Endodermal cell (in vitro differentiated cells): ENCODE data around the gene CPTP. TPM values are rescaled to one million over a fixed set of nuclear protein-coding genes. Genes with fewer than 3 reads are reported as not detected.

Experiments
- DNase-seq: peaks from one replicate; pipeline ENCODE4 v3.0.0-alpha.2; 2017
- H3K27ac ChIP-seq: 2 replicates; pipeline ENCODE4 v1.5.1; 2013; ENCODE audit warnings: mild to moderate bottlenecking, low read depth, low read length, moderate library complexity
- H3K27me3 ChIP-seq: 2 replicates; pipeline ENCODE4 v1.6.1; 2013; ENCODE audit warnings: mild to moderate bottlenecking, low read length, moderate library complexity; ENCODE audit not compliant: insufficient read depth, control insufficient read depth, poor library complexity, severe bottlenecking
- H3K36me3 ChIP-seq: 2 replicates; pipeline ENCODE4 v1.7.0; 2013; ENCODE audit warnings: mild to moderate bottlenecking, low read length, moderate library complexity; ENCODE audit not compliant: control insufficient read depth, insufficient read depth
- H3K4me1 ChIP-seq: one replicate; pipeline ENCODE4 v1.7.0; 2013; ENCODE audit warnings: low read length; ENCODE audit not compliant: control insufficient read depth, insufficient read depth
- H3K4me3 ChIP-seq: 2 replicates; pipeline ENCODE4 v1.5.1; 2013; ENCODE audit warnings: mild to moderate bottlenecking, low read length, moderate library complexity
- H3K9ac ChIP-seq: 2 replicates; pipeline ENCODE4 v1.6.1; 2013; ENCODE audit warnings: mild to moderate bottlenecking, low read length, moderate library complexity; ENCODE audit not compliant: poor library complexity, severe bottlenecking; ENCODE audit errors: extremely low read depth
- H3K9me3 ChIP-seq: 2 replicates; pipeline ENCODE4 v1.6.1; 2013; ENCODE audit warnings: mild to moderate bottlenecking, low read length, moderate library complexity; ENCODE audit not compliant: control insufficient read depth
- H3K27ac Mint-ChIP-seq: 2 replicates; pipeline ENCODE4 v1.8.0; 2020; ENCODE audit warnings: mixed read lengths
- H3K27me3 Mint-ChIP-seq: 2 replicates; pipeline ENCODE4 v1.8.0; 2021; ENCODE audit warnings: mild to moderate bottlenecking, mixed read lengths; ENCODE audit not compliant: insufficient read depth
- H3K36me3 Mint-ChIP-seq: 2 replicates; pipeline ENCODE4 v1.8.0; 2020; ENCODE audit warnings: low read depth, mixed read lengths
- H3K4me1 Mint-ChIP-seq: 2 replicates; pipeline ENCODE4 v1.8.0; 2020; ENCODE audit warnings: mixed read lengths
- H3K4me3 Mint-ChIP-seq: 2 replicates; pipeline ENCODE4 v1.8.0; 2020; ENCODE audit warnings: mild to moderate bottlenecking, moderate library complexity, mixed read lengths
- H3K9me3 Mint-ChIP-seq: 2 replicates; pipeline ENCODE4 v1.8.0; 2020; ENCODE audit warnings: mild to moderate bottlenecking, mixed read lengths
- WGBS, 2 experiments: methylation state at CpG; one replicate each; pipeline versions ENCODE4 v1.1.5 to v1.1.7; 2013; ENCODE audit warnings: missing lambda C conversion rate in 2 of 2, mixed read lengths in 1 of 2; ENCODE audit not compliant: insufficient coverage in 1 of 2, insufficient read length in 1 of 2; 5-methylcytosine and 5-hydroxymethylcytosine counted together
- total RNA-seq, 2 donors: library from RNA; stranded (reverse); fragmentation: NEBNext Ultra II Directional in 1 of 2; extraction: Animal tissue kit (Norgen Biotek cat#: 25700) in 1 of 2; gene quantifications; 2 replicates in 1 of 2; 3 replicates in 1 of 2; pipeline ENCODE4 v1.2.1, GENCODE V29; 2021
- TF ChIP-seq, protein P1 (sequence below): fragments of 200-600 bp; sonication (generic); conservative IDR thresholded peaks from 2 replicates; pipeline ENCODE4 v1.5.0; 2021; ENCODE audit warnings: antibody characterized with exemption, mild to moderate bottlenecking

The CPTP gene
- total RNA-seq, 2 donors from 2014 or later, result 12.0 to 13.6 TPM

DNA sequence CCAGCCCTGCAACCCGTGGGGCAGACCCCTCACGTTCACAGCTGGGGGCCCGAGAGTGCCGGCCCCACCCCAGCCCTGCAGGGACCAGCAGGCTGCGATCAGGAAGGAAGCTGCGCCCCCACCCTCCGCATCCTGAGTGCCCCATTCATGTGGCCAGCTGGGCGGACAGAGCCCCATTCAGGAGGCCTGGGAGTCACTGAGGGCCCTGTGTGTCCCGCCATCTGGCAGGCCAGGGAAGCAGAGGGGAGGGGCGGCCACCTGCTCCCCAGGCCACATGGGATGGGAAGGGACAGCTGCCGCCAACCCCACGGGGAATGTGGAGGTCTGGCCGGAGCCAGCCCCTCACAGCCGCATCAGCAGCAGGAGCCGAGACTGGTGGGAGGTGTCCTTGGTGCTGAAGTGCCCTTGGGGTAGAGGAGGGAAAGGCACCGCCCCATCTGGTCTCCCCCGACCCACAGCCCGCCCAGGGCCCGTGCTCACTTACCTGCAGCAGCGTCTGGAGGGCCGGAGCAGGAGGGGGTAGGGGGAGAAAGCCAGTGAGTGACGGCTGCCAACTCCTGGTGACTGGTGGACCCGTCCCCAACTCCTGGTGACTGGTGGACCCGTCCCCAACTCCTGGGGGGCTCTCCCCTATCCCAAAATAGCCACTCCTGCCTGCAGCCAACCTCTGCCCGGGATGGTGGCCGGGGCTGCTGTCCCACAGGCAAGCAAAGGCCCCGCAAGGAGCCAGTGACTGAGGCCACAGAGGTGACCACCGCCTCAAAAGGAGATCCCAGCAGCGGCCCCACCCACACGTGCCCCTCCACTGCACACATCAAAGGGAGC is 25.5 kb upstream of the CPTP start:
- TF ChIP-seq, protein P1, sequence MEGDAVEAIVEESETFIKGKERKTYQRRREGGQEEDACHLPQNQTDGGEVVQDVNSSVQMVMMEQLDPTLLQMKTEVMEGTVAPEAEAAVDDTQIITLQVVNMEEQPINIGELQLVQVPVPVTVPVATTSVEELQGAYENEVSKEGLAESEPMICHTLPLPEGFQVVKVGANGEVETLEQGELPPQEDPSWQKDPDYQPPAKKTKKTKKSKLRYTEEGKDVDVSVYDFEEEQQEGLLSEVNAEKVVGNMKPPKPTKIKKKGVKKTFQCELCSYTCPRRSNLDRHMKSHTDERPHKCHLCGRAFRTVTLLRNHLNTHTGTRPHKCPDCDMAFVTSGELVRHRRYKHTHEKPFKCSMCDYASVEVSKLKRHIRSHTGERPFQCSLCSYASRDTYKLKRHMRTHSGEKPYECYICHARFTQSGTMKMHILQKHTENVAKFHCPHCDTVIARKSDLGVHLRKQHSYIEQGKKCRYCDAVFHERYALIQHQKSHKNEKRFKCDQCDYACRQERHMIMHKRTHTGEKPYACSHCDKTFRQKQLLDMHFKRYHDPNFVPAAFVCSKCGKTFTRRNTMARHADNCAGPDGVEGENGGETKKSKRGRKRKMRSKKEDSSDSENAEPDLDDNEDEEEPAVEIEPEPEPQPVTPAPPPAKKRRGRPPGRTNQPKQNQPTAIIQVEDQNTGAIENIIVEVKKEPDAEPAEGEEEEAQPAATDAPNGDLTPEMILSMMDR, result no peak
- Mint-ChIP-seq H3K9me3 (no peaks in the 10 kb centered on the region), H3K36me3 (no peaks in the 10 kb centered on the region), H3K4me3 (no peak overlapping the region), H3K4me1 (no peaks in the 10 kb centered on the region), H3K27me3 (no peaks in the 10 kb centered on the region), H3K27ac (no peak overlapping the region)
- Histone ChIP-seq H3K36me3 (no peaks in the 10 kb centered on the region), H3K4me3 (no peak overlapping the region), H3K9ac (no peak overlapping the region), H3K9me3 (no peaks in the 10 kb centered on the region), H3K27me3 (no peaks in the 10 kb centered on the region), H3K4me1 (no peaks in the 10 kb centered on the region), H3K27ac (peak overlapping the region; percentile 72)
- DNase-seq, result peak; percentile 93
- 78 to 82% methylated on average over 14 to 30 of the region's 30 CpGs for WGBS, 2 experiments

DNA sequence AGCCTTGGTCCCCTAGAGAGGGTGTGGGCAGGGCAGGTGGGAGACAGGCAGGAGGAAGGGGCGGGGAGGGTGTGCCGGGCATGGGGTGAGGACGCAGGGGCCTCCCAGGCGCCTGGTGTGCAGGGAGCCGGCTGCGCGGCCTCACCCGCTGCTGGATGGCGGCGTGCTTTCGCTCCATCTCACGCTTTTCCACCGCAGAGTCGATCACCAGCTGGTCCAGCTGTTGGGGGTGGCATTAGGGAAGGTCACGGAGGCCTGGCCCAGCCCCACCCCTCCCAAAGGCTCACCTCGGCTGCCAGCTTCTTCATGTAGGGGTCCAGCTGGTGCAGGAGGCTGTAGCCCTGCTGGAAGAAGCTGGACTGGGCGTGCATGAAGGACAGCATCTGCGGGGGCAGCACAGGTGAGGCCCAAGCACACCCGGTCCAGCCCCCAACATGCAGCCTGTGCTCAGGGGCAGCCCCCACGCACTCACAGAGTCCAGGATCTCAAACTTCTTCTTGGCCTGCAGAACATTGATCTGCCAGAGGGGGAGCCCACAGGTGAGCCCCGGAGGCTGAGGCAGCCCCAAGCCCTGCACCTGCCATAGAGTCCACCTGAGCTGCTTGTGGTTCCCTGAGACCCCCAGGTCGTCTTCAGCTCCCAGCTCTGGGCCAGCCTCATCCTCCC is 24.8 kb upstream of the CPTP start:
- H3K9ac ChIP-seq, result no peak overlapping the region
- TF ChIP-seq, protein P1, result peak; percentile 70
- H3K27ac ChIP-seq, result peak overlapping the region; percentile 24
- no peak overlapping the region for H3K4me3 ChIP-seq
- peak; percentile 80 for DNase-seq
- Mint-ChIP-seq H3K27me3 (no peaks in the 10 kb centered on the region), H3K4me1 (no peaks in the 10 kb centered on the region), H3K36me3 (no peaks in the 10 kb centered on the region), H3K9me3 (no peaks in the 10 kb centered on the region), H3K27ac (no peak overlapping the region), H3K4me3 (no peak overlapping the region)
- WGBS, 2 experiments, result 80 to 92% methylated on average over 6 to 22 of the region's 22 CpGs
- H3K9me3 ChIP-seq, result no peaks in the 10 kb centered on the region
- H3K36me3 ChIP-seq, result no peaks in the 10 kb centered on the region
- peaks cover 1% of the 10 kb centered on the region for H3K4me1 ChIP-seq
- no peaks in the 10 kb centered on the region for H3K27me3 ChIP-seq

DNA sequence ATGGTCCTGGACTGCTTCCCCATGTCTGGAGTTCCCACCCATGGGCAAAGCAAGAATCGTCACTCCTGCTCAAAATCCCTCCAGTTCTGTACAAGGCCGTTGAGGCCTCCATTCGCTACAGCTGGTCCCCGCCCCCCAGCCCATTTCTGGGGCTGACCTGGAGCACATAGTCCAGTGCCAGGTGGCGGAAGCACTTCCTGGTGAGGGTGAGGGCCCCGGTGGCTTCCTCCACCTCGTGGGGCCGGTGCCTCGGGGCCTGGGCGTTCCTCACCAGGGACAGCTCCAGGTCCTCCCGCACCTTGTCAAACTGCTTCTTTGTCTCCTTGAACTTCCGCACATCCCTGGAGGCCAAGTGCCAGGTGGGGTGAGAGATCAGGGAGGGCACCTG is 24.3 kb upstream of the CPTP start:
- H3K36me3 Mint-ChIP-seq, result no peaks in the 10 kb centered on the region
- no peaks in the 10 kb centered on the region for H3K9me3 Mint-ChIP-seq
- H3K36me3 ChIP-seq, result no peaks in the 10 kb centered on the region
- 93 to 95% methylated on average over 7 to 12 of the region's 12 CpGs for WGBS, 2 experiments
- H3K27me3 ChIP-seq, result no peaks in the 10 kb centered on the region
- no peak overlapping the region for H3K4me3 Mint-ChIP-seq
- no peaks in the 10 kb centered on the region for H3K27me3 Mint-ChIP-seq
- DNase-seq, result no peak
- no peaks in the 10 kb centered on the region for H3K9me3 ChIP-seq
- no peak overlapping the region for H3K9ac ChIP-seq
- H3K4me1 ChIP-seq, result peaks cover 6% of the 10 kb centered on the region
- H3K27ac Mint-ChIP-seq, result no peak overlapping the region
- peaks cover 2% of the 10 kb centered on the region for H3K4me1 Mint-ChIP-seq
- H3K27ac ChIP-seq, result no peak overlapping the region
- TF ChIP-seq, protein P1, result no peak
- no peak overlapping the region for H3K4me3 ChIP-seq
